OCI-LY3 (cell line): ENCODE measurements around the gene NOD2.

Source experiments
- H2AFZ ChIP-seq: fragments of 200-600, 300-600 bp; shearing (Covaris generic); 2 replicates; pipeline ENCODE4 v1.6.0; 2014; ENCODE audit warnings: antibody characterized with exemption, low read depth, low read length
- H3K27ac ChIP-seq: fragments of 200-600, 300-600 bp; sonication (generic); 2 replicates; pipeline ENCODE4 v1.5.1; 2014; ENCODE audit warnings: mild to moderate bottlenecking, low read length, moderate library complexity, mixed read lengths
- H3K27me3 ChIP-seq: fragments of 200-600, 300-600 bp; sonication (generic); 2 replicates; pipeline ENCODE4 v1.6.1; 2014; ENCODE audit warnings: low read depth, low read length, mixed read lengths
- H3K36me3 ChIP-seq: fragments of 200-600, 300-600 bp; sonication (generic); replicated peaks from 2 replicates; pipeline ENCODE3; 2014; ENCODE audit warnings: low read depth, low read length, mixed read lengths
- H3K4me1 ChIP-seq: fragments of 300-600, 200-600 bp; sonication (generic); 2 replicates; pipeline ENCODE4 v1.6.1; 2014; ENCODE audit warnings: low read length, mixed read lengths
- H3K4me2 ChIP-seq: fragments of 200-600, 300-600 bp; sonication (generic); 2 replicates; pipeline ENCODE4 v1.6.1; 2014; ENCODE audit warnings: low read length, mixed read lengths
- H3K4me3 ChIP-seq: fragments of 300-600, 200-600 bp; sonication (generic); 2 replicates; pipeline ENCODE4 v1.5.1; 2014; ENCODE audit warnings: antibody characterized with exemption, mild to moderate bottlenecking, low read length, moderate library complexity
- H3K79me2 ChIP-seq: fragments of 300-600, 200-600 bp; shearing (Covaris generic); 2 replicates; pipeline ENCODE4 v1.6.1; 2014; ENCODE audit warnings: mild to moderate bottlenecking, low read length, mixed read lengths
- H3K9ac ChIP-seq: fragments of 300-600, 200-600 bp; shearing (Covaris generic); 2 replicates; pipeline ENCODE4 v1.6.0; 2014; ENCODE audit warnings: mild to moderate bottlenecking, low read length, moderate library complexity
- H3K9me3 ChIP-seq: fragments of 200-600, 300-600 bp; shearing (Covaris generic); 2 replicates; pipeline ENCODE4 v1.6.1; 2014; ENCODE audit warnings: low read length, mixed read lengths; ENCODE audit not compliant: insufficient read depth
- H4K20me1 ChIP-seq: fragments of 200-600, 300-600 bp; sonication (generic); 2 replicates; pipeline ENCODE4 v1.6.1; 2016; ENCODE audit warnings: low read length, mixed read lengths; ENCODE audit not compliant: insufficient read depth
- CTCF ChIP-seq: fragments of 200-600, 300-600 bp; sonication (generic); IDR thresholded peaks from 2 replicates; pipeline ENCODE4 v1.5.1; 2014; ENCODE audit warnings: antibody characterized with exemption, low read length, low read depth
- EZH2phosphoT487 ChIP-seq: fragments of 200-600 bp; shearing (Covaris generic); IDR thresholded peaks from 2 replicates; pipeline ENCODE4 v1.6.1; 2018; ENCODE audit warnings: antibody characterized with exemption, mixed run types, low read depth

Gene NOD2

GRCh38 chr16:50712956-50713355 lies 19.6 kb downstream of the NOD2 start:
- H3K79me2 ChIP-seq: no peaks in the 10 kb centered on the region
- H4K20me1 ChIP-seq: no peaks in the 10 kb centered on the region
- no peak overlapping the region for H3K27ac ChIP-seq
- no peak overlapping the region for H3K4me2 ChIP-seq
- H3K4me3 ChIP-seq: no peak overlapping the region
- H3K27me3 ChIP-seq: no peaks in the 10 kb centered on the region
- no peaks in the 10 kb centered on the region for H3K9me3 ChIP-seq
- TF ChIP-seq CTCF: no peak
- no peak for TF ChIP-seq EZH2phosphoT487
- H3K4me1 ChIP-seq: peaks cover 39% of the 10 kb centered on the region
- no peaks in the 10 kb centered on the region for H3K36me3 ChIP-seq
- no peak overlapping the region for H3K9ac ChIP-seq
- H2AFZ ChIP-seq: no peak overlapping the region

- TF ChIP-seq CTCF: no peak
- no peak for TF ChIP-seq EZH2phosphoT487
- Histone ChIP-seq H4K20me1 (no peaks in the 10 kb centered on the region), H3K4me2 (no peak overlapping the region), H3K27ac (no peak overlapping the region), H3K9me3 (no peaks in the 10 kb centered on the region), H3K9ac (no peak overlapping the region), H3K4me3 (no peak overlapping the region), H3K36me3 (no peaks in the 10 kb centered on the region), H3K4me1 (peaks cover 16% of the 10 kb centered on the region), H3K27me3 (no peaks in the 10 kb centered on the region), H2AFZ (no peak overlapping the region), H3K79me2 (no peaks in the 10 kb centered on the region)
Observed at GRCh38 chr16:50717091-50717490, 23.7 kb downstream of the NOD2 start.

- no peaks in the 10 kb centered on the region for H4K20me1 ChIP-seq
- no peaks in the 10 kb centered on the region for H3K36me3 ChIP-seq
- H3K4me3 ChIP-seq: no peak overlapping the region
- TF ChIP-seq CTCF (no peak), EZH2phosphoT487 (no peak)
- H3K27me3 ChIP-seq: no peaks in the 10 kb centered on the region
- peaks cover 16% of the 10 kb centered on the region for H3K4me1 ChIP-seq
- H2AFZ ChIP-seq: no peak overlapping the region
- no peaks in the 10 kb centered on the region for H3K79me2 ChIP-seq
- H3K27ac ChIP-seq: no peak overlapping the region
- H3K9ac ChIP-seq: no peak overlapping the region
- H3K4me2 ChIP-seq: no peak overlapping the region
- H3K9me3 ChIP-seq: no peaks in the 10 kb centered on the region
Observed at GRCh38 chr16:50717494-50717893, 24.1 kb downstream of the NOD2 start.

- H3K4me1 ChIP-seq: peaks cover 10% of the 10 kb centered on the region
- H3K4me2 ChIP-seq: no peak overlapping the region
- no peak overlapping the region for H3K4me3 ChIP-seq
- no peaks in the 10 kb centered on the region for H4K20me1 ChIP-seq
- no peaks in the 10 kb centered on the region for H3K79me2 ChIP-seq
- H3K27ac ChIP-seq: no peak overlapping the region
- no peak overlapping the region for H2AFZ ChIP-seq
- no peaks in the 10 kb centered on the region for H3K9me3 ChIP-seq
- no peak for TF ChIP-seq EZH2phosphoT487
- TF ChIP-seq CTCF: no peak
- H3K36me3 ChIP-seq: no peaks in the 10 kb centered on the region
- H3K27me3 ChIP-seq: no peaks in the 10 kb centered on the region
- H3K9ac ChIP-seq: no peak overlapping the region
Observed at GRCh38 chr16:50718061-50718760, 24.8 kb downstream of the NOD2 start.
